ENCODE results near the gene ARPC5L. TPM values are rescaled to one million over a fixed set of nuclear protein-coding genes. Genes with fewer than 3 reads are reported as not detected.

Gene ARPC5L
- total RNA-seq, 1 donor from 2014 or later = 36.3 TPM

DNA sequence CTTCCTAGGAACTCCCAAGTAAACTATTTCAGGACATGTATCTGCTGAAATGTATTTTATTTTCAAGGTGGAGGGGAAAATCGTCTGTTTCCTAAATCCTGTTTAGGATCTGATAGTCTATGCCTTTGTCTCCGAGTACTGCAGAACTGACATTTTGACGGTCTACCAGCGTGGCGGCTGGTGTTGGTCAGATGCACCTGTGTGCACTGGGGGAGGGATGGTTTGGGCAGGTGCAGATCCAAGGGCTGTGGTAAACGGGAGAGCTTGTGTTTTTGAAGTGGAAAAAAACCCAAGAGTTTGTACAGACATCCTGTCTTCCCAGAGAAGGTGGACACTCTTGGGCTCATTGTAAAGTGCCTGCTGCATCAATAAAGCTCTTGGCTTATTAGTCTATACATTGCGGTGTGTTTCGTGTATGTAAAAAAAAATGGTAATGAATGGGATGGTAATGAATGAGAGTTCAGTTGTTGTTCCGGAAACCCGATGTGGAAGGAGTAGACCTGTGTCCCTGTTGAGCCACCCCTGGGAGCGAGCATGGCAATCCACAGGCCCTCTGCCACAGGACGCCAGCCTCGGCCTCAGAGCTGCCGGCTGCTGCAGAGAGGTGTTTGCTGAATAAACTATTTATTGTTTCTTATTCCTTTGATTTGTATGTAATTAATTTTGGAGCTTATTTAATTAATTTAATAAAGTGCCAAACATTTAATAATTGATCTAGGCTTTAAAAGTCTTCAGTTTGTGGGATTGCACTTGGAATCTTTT lies 15.3 kb downstream of the ARPC5L start:
- no peak for DNase-seq (ENCODE audit: low read depth)
- no peaks in the 10 kb centered on the region for H3K27me3 ChIP-seq (ENCODE audit: control insufficient read depth, insufficient read depth, low read length)
- TF ChIP-seq, protein P1, sequence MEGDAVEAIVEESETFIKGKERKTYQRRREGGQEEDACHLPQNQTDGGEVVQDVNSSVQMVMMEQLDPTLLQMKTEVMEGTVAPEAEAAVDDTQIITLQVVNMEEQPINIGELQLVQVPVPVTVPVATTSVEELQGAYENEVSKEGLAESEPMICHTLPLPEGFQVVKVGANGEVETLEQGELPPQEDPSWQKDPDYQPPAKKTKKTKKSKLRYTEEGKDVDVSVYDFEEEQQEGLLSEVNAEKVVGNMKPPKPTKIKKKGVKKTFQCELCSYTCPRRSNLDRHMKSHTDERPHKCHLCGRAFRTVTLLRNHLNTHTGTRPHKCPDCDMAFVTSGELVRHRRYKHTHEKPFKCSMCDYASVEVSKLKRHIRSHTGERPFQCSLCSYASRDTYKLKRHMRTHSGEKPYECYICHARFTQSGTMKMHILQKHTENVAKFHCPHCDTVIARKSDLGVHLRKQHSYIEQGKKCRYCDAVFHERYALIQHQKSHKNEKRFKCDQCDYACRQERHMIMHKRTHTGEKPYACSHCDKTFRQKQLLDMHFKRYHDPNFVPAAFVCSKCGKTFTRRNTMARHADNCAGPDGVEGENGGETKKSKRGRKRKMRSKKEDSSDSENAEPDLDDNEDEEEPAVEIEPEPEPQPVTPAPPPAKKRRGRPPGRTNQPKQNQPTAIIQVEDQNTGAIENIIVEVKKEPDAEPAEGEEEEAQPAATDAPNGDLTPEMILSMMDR (IDR thresholded peaks at IDR 0.05; ENCODE audit: insufficient read depth, low read length, poor library complexity, severe bottlenecking) = no peak
- H3K36me3 ChIP-seq (ENCODE audit: control insufficient read depth, insufficient read depth, low read length) = peaks cover 8% of the 10 kb centered on the region
- no peak overlapping the region for H3K4me3 ChIP-seq (ENCODE audit: low read depth, low read length)

DNA sequence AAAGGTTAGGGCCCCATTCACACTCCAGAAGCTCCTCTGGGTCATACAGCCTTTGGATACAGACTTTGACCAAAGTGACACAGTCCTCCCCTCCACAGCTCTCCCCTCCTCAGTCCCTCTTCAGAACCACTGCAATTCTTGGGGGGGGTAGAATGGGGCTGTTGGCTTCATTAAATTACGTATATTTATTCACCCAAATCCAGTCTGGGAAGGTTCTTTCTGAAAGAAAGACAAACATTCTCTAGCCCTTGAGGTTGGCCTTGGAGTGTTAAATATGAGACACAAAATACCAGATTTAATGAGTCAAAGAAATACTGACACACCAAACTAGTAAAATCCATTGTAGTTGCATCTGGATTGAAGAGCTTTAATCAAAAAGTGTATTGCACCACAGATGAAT lies 16.1 kb downstream of the ARPC5L start:
- DNase-seq (ENCODE audit: low read depth) = no peak
- TF ChIP-seq, protein P1 (IDR thresholded peaks at IDR 0.05; ENCODE audit: insufficient read depth, low read length, poor library complexity, severe bottlenecking) = no peak
- H3K4me3 ChIP-seq (ENCODE audit: low read depth, low read length) = no peak overlapping the region
- no peaks in the 10 kb centered on the region for H3K27me3 ChIP-seq (ENCODE audit: control insufficient read depth, insufficient read depth, low read length)
- H3K36me3 ChIP-seq (ENCODE audit: control insufficient read depth, insufficient read depth, low read length) = peaks cover 8% of the 10 kb centered on the region

DNA sequence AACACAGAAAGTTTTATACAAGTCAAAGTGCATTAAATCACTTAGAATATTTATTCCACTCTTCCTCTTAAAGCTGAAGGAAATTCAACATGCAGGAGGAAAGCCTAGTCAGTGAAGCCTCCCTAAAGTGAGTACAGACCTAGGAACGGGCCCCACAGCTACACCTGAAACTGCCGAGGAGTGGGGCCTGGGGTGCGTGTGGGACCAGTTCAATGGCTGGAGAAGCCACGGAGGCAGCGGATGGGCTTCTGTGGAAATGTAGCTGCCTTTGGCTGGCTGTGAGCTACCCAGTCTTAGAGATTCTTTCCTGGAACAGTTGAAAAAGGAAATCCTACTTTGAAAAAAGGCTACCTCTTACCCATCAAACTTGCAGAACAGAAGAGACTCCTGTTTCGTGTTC lies 16.6 kb downstream of the ARPC5L start:
- no peak overlapping the region for H3K4me3 ChIP-seq (ENCODE audit: low read depth, low read length)
- TF ChIP-seq, protein P1 (IDR thresholded peaks at IDR 0.05; ENCODE audit: insufficient read depth, low read length, poor library complexity, severe bottlenecking) = no peak
- no peaks in the 10 kb centered on the region for H3K27me3 ChIP-seq (ENCODE audit: control insufficient read depth, insufficient read depth, low read length)
- peaks cover 5% of the 10 kb centered on the region for H3K36me3 ChIP-seq (ENCODE audit: control insufficient read depth, insufficient read depth, low read length)
- DNase-seq (ENCODE audit: low read depth) = no peak

DNA sequence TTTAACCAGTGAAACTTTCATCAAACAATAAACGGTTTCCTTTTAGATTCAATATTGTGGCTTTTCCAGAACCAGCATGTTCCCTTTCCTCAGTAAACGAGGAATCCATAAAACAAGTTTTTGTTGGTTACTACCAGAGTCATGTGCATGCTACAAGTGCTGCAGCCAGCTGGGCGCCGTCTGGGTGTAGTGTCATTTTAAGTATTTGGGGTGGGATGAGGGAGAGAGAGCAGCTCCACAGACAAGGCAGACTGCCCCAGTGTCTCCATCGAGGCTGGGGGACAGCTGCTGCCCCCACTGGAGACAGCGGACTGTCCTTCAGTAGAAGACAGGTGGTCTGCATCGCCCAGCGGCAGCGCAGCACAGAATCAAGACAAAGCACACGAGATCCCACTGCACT lies 17.3 kb downstream of the ARPC5L start:
- Histone ChIP-seq H3K36me3 (ENCODE audit: control insufficient read depth, insufficient read depth, low read length) (peaks cover 4% of the 10 kb centered on the region), H3K27me3 (ENCODE audit: control insufficient read depth, insufficient read depth, low read length) (no peaks in the 10 kb centered on the region), H3K4me3 (ENCODE audit: low read depth, low read length) (no peak overlapping the region)
- TF ChIP-seq, protein P1 (IDR thresholded peaks at IDR 0.05; ENCODE audit: insufficient read depth, low read length, poor library complexity, severe bottlenecking) = no peak
- DNase-seq (ENCODE audit: low read depth) = no peak

DNA sequence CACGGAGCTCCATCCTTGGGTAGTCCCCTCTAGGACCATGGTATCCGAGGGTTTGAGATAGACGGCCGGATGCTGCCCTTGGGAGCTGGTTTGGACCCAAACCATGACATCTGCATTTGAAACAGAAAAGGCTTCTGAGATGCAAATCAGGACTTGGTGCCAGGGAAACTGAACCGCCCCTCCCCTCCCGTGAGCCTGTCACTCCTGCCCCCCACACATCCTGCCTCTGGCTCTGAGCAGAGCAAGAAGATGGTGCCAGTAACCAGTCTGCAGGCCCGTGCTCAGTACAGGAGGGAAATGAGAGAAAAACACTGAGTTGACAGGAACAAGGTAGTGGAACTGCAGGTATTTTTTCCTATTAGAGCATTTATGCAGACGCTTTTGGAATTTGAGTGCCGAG lies 18.6 kb downstream of the ARPC5L start:
- H3K36me3 ChIP-seq (ENCODE audit: control insufficient read depth, insufficient read depth, low read length) = peaks cover 3% of the 10 kb centered on the region
- no peak for DNase-seq (ENCODE audit: low read depth)
- H3K27me3 ChIP-seq (ENCODE audit: control insufficient read depth, insufficient read depth, low read length) = no peaks in the 10 kb centered on the region
- H3K4me3 ChIP-seq (ENCODE audit: low read depth, low read length) = no peak overlapping the region
- TF ChIP-seq, protein P1 (IDR thresholded peaks at IDR 0.05; ENCODE audit: insufficient read depth, low read length, poor library complexity, severe bottlenecking) = no peak

All from kidney epithelial cell (primary cell).